HG02678 (cell line): ENCODE data around the gene BLOC1S3.
"Not testable (repeated sequence)": the region's sequence is repeated elsewhere in the genome, so short reads cannot be mapped to it uniquely, and the experiment has no call there.

ENCODE experiments used
- ATAC-seq: cut with Tn5 transposase; IDR thresholded peaks from one replicate; pipeline ENCODE4 v1.9.1; 2021; ENCODE audit warnings: mild to moderate bottlenecking, moderate library complexity; ENCODE audit not compliant: unreplicated experiment

The BLOC1S3 gene

GRCh38 chr19:45217957-45218334 is 39.4 kb downstream of the BLOC1S3 start:
- ATAC-seq: no peak

- no peak for ATAC-seq
Observed at GRCh38 chr19:45218426-45218825, 39.8 kb downstream of the BLOC1S3 start.

- no peak for ATAC-seq
Observed at GRCh38 chr19:45218911-45219743, 40.5 kb downstream of the BLOC1S3 start.

DNA sequence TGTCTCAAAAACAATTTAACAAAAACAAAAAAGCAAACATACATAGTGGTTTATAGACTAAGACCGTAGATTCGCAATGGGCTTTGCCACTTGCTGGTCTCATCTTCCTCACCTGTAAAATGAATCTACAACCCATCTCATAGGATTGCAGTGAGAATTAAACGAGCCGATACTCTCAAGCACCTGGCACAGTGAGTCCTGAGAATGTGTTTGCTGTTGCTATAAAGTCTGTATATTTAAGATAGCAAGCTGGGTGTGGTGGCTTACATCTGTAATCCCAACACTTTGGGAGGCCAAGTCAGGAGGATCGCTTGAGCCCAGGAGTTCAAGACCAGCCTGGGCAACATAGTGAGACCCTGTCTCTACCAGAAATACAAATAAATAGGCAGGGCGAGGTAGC is 44.1 kb downstream of the BLOC1S3 start:
- no peak for ATAC-seq

DNA sequence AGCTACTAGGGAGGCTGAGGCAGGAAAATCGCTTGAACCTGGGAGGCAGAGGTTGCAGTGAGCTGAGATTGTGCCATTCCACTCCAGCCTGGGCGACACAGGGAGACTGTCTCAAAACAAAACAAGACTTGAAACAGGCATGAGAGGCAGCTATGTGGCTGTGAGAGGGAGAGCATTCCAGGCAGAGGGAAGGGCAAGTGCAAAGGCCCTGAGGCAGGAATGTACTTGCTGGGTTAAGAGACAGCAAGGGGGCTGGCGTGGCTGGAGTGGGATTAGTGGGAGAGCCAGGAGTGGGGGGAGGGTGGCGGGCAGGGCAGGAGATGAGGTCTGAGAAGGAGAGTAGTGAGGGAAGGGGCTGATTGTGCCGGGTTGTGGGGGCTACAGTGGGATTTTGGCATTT is 45.3 kb downstream of the BLOC1S3 start:
- no peak for ATAC-seq

DNA sequence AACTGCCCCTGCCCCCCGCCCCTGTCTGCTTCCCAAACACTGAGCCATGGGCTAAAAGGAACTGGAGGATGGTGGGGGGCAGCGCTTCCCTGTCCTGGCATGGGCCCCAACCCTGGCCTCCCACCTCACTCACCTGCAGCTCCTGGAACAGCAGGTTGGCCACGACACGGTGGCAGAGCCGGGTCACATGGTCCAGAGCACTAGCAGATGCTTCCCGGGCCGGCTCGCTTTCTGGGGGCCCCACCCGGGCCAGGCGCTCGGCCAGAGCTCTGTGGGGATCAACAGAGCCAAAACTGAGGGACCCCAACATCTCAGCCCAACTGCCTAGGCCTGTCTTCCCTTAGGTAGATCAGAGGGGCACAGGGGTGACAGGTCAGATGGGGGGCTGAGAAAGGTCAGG is 46.1 kb downstream of the BLOC1S3 start:
- ATAC-seq: no peak

- not testable (repeated sequence) for ATAC-seq
Observed at GRCh38 chr19:45229056-45229455, 50.5 kb downstream of the BLOC1S3 start.
